ENCODE data around the gene STK32C.

The STK32C gene

DNA sequence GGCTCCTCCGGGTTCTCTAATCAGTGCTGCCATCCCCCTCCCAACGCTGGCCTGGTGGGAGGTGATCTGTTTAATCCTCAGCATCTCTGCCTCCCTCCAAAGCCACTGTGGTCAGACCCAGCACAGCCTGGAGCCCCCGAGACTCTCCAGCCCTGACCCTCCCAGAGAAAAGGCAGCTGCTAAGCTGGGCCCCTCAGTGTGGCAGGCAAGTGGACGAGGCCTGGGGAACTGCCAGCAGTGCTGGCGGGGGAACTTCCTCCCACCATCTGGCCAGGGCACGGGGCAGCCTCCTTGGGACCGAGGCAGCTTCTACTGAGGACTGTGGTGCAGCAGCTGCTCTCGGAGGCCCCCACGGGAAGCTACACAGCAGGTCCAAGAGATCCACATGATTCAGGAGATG is 69.9 kb downstream of the STK32C start:
- Histone ChIP-seq H3K4me1 (ENCODE audit: control insufficient read depth, insufficient read depth, low read length) (no peaks in the 10 kb centered on the region), H3K36me3 (ENCODE audit: control insufficient read depth, insufficient read depth, low read length) (no peaks in the 10 kb centered on the region), H3K27ac (ENCODE audit: low read length) (no peak overlapping the region), H3K4me3 (ENCODE audit: low read length) (no peak overlapping the region), H3K27me3 (ENCODE audit: control insufficient read depth, insufficient read depth, low read length) (no peaks in the 10 kb centered on the region), H3K9me3 (ENCODE audit: control insufficient read depth, insufficient read depth, low read length) (no peaks in the 10 kb centered on the region)
- no peak for DNase-seq (ENCODE audit: low read depth, low spot score)
- WGBS (ENCODE audit: insufficient coverage, insufficient read length) = no CpG with 5 or more reads among the region's 9 CpGs

DNA sequence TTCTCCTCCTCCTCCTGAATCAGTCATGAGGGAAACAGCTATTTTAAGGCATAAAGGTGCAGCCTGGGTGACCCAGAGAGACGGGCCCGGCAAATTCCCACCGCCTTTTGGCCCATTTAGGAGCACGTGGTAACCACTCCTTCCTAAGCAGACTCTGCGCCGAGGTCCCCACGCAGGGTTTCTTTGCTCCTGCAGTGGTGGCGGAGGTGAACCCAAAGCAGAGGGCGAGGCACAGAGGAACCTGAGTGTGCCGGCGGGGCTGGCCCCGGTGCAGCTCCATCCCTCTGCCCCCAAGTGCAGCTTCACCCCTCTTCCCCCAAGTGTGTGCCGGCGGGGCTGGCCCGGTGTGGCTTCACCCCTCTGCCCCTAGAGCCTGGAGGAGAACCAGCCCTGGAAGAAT is 70.4 kb downstream of the STK32C start:
- no peak for DNase-seq (ENCODE audit: low read depth, low spot score)
- WGBS (ENCODE audit: insufficient coverage, insufficient read length) = no CpG with 5 or more reads among the region's 15 CpGs
- Histone ChIP-seq H3K36me3 (ENCODE audit: control insufficient read depth, insufficient read depth, low read length) (no peaks in the 10 kb centered on the region), H3K4me1 (ENCODE audit: control insufficient read depth, insufficient read depth, low read length) (no peaks in the 10 kb centered on the region), H3K27ac (ENCODE audit: low read length) (no peak overlapping the region), H3K27me3 (ENCODE audit: control insufficient read depth, insufficient read depth, low read length) (no peaks in the 10 kb centered on the region), H3K9me3 (ENCODE audit: control insufficient read depth, insufficient read depth, low read length) (no peaks in the 10 kb centered on the region), H3K4me3 (ENCODE audit: low read length) (no peak overlapping the region)

DNA sequence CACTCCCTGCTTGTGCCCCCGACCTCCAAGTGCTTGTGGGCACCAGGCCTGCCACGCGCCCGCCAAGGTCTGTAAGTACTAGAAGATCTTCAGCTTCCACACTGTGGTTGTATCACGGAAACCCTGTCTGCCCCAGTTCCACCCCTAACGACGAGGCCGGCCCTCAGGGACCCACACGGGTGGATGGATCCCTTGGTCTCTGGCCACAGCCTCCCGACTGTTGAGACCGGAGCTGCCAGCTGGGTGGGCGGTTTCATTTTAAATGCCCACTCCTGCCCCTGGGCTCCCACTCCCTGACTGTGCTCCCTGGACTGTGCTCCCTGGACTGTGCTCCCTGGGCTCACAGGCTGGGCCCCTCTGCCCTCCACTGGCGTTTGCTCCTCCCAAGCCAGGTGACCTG is 70.9 kb downstream of the STK32C start:
- DNase-seq (ENCODE audit: low read depth, low spot score) = no peak
- H3K27me3 ChIP-seq (ENCODE audit: control insufficient read depth, insufficient read depth, low read length) = no peaks in the 10 kb centered on the region
- no peak overlapping the region for H3K4me3 ChIP-seq (ENCODE audit: low read length)
- H3K4me1 ChIP-seq (ENCODE audit: control insufficient read depth, insufficient read depth, low read length) = no peaks in the 10 kb centered on the region
- no peaks in the 10 kb centered on the region for H3K9me3 ChIP-seq (ENCODE audit: control insufficient read depth, insufficient read depth, low read length)
- H3K36me3 ChIP-seq (ENCODE audit: control insufficient read depth, insufficient read depth, low read length) = no peaks in the 10 kb centered on the region
- H3K27ac ChIP-seq (ENCODE audit: low read length) = no peak overlapping the region
- WGBS (ENCODE audit: insufficient coverage, insufficient read length) = no CpG with 5 or more reads among the region's 13 CpGs

DNA sequence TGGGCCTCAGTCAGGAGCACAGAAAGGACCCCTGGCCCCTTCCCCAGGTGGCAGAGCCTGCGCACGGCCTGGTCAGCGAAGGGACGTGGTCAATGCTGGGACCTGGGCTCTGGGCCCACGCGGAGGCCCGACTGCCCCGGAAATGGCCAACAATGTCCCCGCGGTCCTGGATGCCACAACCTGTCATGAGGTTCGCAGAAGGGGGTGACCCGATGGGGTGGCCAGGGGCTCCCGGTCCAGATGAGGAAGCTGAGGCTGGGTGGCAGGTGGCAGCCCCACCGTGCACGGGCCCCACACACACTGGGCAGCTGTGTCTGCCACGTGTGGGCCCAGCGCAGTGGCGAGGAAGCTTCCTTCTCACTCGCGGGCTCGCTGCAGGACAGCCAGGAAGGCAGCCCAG is 71.6 kb downstream of the STK32C start:
- no CpG with 5 or more reads among the region's 21 CpGs for WGBS (ENCODE audit: insufficient coverage, insufficient read length)
- Histone ChIP-seq H3K4me3 (ENCODE audit: low read length) (no peak overlapping the region), H3K27ac (ENCODE audit: low read length) (no peak overlapping the region), H3K27me3 (ENCODE audit: control insufficient read depth, insufficient read depth, low read length) (no peaks in the 10 kb centered on the region), H3K9me3 (ENCODE audit: control insufficient read depth, insufficient read depth, low read length) (no peaks in the 10 kb centered on the region), H3K4me1 (ENCODE audit: control insufficient read depth, insufficient read depth, low read length) (no peaks in the 10 kb centered on the region), H3K36me3 (ENCODE audit: control insufficient read depth, insufficient read depth, low read length) (no peaks in the 10 kb centered on the region)
- DNase-seq (ENCODE audit: low read depth, low spot score) = no peak

DNA sequence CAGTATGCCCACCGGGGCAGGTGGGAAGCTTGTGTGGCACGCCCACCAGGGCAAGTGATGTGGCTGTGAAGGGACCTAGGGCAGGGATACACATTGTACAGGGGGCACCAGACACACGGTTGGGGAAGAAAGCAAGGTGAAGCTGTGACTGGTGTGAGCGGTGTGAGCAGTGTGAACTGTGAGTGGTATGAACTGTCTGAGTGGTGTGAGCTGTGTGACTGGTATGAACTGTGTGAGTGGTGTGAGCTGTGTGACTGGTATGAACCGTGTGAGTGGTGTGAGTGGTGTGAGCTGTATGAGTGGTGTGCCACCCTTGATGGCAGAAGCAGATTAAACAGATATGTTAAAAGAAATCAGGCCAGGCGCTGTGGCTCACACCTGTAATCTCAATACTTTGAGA is 72.9 kb downstream of the STK32C start:
- no peak for DNase-seq (ENCODE audit: low read depth, low spot score)
- WGBS (ENCODE audit: insufficient coverage, insufficient read length) = no CpG with 5 or more reads among the region's 6 CpGs
- Histone ChIP-seq H3K4me1 (ENCODE audit: control insufficient read depth, insufficient read depth, low read length) (no peaks in the 10 kb centered on the region; the same call in 1 of the 2 replicates), H3K27me3 (ENCODE audit: control insufficient read depth, insufficient read depth, low read length) (no peaks in the 10 kb centered on the region), H3K36me3 (ENCODE audit: control insufficient read depth, insufficient read depth, low read length) (peaks cover 2% of the 10 kb centered on the region; the same call in 1 of the 2 replicates), H3K9me3 (ENCODE audit: control insufficient read depth, insufficient read depth, low read length) (no peaks in the 10 kb centered on the region), H3K4me3 (ENCODE audit: low read length) (no peak overlapping the region), H3K27ac (ENCODE audit: low read length) (no peak overlapping the region)

DNA sequence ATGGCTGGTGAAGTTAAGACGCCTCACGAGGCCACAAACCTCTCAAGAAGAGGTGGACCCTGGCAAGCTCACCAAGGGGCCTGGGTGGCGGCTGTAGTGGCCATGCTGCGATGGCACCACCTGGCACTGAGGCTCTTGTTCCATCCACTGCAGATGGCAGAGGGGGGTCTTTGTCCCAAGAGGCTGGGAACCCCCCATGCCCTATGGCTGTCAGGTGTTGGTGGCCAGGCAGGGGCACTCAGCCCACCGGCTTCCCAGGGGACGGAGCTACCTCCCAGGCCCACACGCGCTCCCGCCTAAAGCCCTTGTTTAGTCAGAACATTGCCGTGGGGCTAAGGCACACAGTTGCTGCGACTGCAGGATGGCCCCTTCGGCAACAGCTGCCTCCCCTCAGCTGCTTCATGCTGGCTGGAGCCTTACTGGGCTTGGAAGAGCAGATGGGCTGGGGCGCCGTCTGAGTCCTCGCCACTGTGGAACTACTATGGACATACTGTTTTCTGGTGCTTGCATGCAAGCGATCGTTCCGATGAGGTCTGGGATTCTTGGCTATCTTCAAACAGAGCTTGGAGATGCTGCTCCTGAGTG is 74.2 kb downstream of the STK32C start:
- Histone ChIP-seq H3K4me1 (ENCODE audit: control insufficient read depth, insufficient read depth, low read length) (no peaks in the 10 kb centered on the region; the same call in 1 of the 2 replicates), H3K4me3 (ENCODE audit: low read length) (no peak overlapping the region), H3K36me3 (ENCODE audit: control insufficient read depth, insufficient read depth, low read length) (peaks cover 2% of the 10 kb centered on the region; the same call in 1 of the 2 replicates), H3K27me3 (ENCODE audit: control insufficient read depth, insufficient read depth, low read length) (no peaks in the 10 kb centered on the region), H3K27ac (ENCODE audit: low read length) (no peak overlapping the region), H3K9me3 (ENCODE audit: control insufficient read depth, insufficient read depth, low read length) (no peaks in the 10 kb centered on the region)
- WGBS (ENCODE audit: insufficient coverage, insufficient read length) = no CpG with 5 or more reads among the region's 18 CpGs
- no peak for DNase-seq (ENCODE audit: low read depth, low spot score)

DNA sequence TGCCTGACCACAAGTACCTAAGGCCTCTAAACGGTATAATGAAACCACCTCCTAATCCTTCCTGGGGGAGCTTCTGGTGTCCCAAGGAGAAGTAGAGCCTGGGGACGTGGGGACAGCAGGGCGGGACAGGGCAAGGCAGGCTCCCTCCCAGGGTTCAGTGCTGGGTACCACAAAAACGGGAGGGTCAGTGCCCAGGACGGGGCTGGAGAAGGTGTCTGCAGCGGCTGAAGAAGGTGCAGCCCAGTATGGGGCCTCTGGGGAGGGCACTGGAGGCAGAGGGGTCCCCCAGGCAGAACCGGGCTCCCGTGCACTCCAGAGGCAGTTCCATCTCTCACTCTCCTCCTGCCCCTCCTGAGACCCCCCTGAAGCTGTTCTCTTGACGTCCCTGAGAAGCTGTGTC is 74.8 kb downstream of the STK32C start:
- Histone ChIP-seq H3K27me3 (ENCODE audit: control insufficient read depth, insufficient read depth, low read length) (no peaks in the 10 kb centered on the region), H3K27ac (ENCODE audit: low read length) (no peak overlapping the region), H3K4me1 (ENCODE audit: control insufficient read depth, insufficient read depth, low read length) (no peaks in the 10 kb centered on the region; the same call in 1 of the 2 replicates), H3K4me3 (ENCODE audit: low read length) (no peak overlapping the region), H3K9me3 (ENCODE audit: control insufficient read depth, insufficient read depth, low read length) (no peaks in the 10 kb centered on the region), H3K36me3 (ENCODE audit: control insufficient read depth, insufficient read depth, low read length) (peaks cover 2% of the 10 kb centered on the region; the same call in 1 of the 2 replicates)
- WGBS (ENCODE audit: insufficient coverage, insufficient read length) = no CpG with 5 or more reads among the region's 9 CpGs
- no peak for DNase-seq (ENCODE audit: low read depth, low spot score)

DNA sequence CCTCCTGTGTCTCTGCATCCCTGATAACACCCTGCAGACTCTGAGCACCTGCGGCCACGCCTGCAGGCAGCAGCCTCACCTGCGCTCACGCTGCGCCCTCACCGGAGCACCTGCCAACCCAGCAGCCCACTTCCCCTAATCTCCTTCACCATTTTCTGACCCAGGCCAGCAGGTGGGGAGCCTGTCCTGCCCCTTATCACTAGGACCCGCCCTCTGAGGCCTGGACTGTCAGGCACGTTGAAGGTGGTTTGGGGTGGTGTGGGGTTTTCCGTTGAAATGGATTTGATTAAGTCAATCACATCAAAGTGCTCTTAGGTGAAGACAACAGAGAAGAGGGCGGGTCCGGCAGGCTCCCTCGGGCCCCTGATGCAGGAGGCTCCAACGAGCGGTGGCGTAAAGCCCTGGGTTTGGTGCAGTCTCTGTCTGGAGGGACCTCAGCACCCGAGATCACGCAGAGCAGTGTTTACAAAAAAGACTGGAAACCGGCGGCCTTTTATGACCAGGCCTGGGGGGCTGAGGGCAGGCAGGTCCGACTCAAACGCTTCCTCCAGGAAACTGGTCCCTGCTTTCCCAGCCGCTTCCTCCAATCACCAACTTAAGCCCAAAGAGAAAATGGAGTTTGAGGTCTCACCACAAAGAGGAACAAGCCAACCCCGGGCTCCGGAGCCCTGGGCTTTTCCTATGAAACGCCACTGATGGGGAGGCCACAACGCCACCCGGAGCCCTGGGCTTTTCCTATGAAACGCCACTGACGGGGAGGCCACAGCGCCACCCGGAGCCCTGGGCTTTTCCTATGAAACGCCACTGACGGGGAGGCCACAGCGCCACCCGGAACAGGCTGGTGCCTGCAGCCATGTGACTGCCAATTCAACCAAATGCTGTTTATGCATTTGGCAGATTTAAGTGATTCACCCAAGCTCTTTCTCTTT is 75.5 kb downstream of the STK32C start:
- Histone ChIP-seq H3K9me3 (ENCODE audit: control insufficient read depth, insufficient read depth, low read length) (no peaks in the 10 kb centered on the region), H3K27ac (ENCODE audit: low read length) (no peak overlapping the region), H3K4me3 (ENCODE audit: low read length) (no peak overlapping the region), H3K4me1 (ENCODE audit: control insufficient read depth, insufficient read depth, low read length) (no peaks in the 10 kb centered on the region; the same call in 1 of the 2 replicates), H3K27me3 (ENCODE audit: control insufficient read depth, insufficient read depth, low read length) (no peaks in the 10 kb centered on the region), H3K36me3 (ENCODE audit: control insufficient read depth, insufficient read depth, low read length) (peaks cover 2% of the 10 kb centered on the region; the same call in 1 of the 2 replicates)
- DNase-seq (ENCODE audit: low read depth, low spot score) = no peak
- no CpG with 5 or more reads among the region's 35 CpGs for WGBS (ENCODE audit: insufficient coverage, insufficient read length)

DNA sequence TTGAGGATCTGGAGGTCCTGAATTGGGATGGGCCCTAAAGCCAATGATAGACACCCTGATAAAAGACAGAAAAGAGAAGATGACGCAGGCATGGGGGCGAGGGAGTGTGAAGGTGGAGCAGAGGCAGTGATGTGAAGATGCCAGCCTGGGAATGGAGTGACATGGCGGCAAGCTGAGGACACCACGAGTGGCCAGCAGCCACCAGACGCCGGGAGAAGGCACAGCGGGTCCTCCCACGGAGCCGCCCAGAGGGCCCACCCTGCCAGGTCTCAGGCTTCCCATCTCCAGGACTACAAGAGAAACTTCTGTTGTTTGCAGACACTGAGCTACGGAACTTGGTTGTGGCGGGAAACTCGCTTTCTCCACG is 76.1 kb downstream of the STK32C start:
- no peaks in the 10 kb centered on the region for H3K27me3 ChIP-seq (ENCODE audit: control insufficient read depth, insufficient read depth, low read length)
- no CpG with 5 or more reads among the region's 13 CpGs for WGBS (ENCODE audit: insufficient coverage, insufficient read length)
- H3K9me3 ChIP-seq (ENCODE audit: control insufficient read depth, insufficient read depth, low read length) = no peaks in the 10 kb centered on the region
- H3K4me1 ChIP-seq (ENCODE audit: control insufficient read depth, insufficient read depth, low read length) = no peaks in the 10 kb centered on the region; the same call in 1 of the 2 replicates
- H3K27ac ChIP-seq (ENCODE audit: low read length) = no peak overlapping the region
- H3K4me3 ChIP-seq (ENCODE audit: low read length) = no peak overlapping the region
- peaks cover 2% of the 10 kb centered on the region; the same call in 1 of the 2 replicates for H3K36me3 ChIP-seq (ENCODE audit: control insufficient read depth, insufficient read depth, low read length)
- no peak for DNase-seq (ENCODE audit: low read depth, low spot score)

DNA sequence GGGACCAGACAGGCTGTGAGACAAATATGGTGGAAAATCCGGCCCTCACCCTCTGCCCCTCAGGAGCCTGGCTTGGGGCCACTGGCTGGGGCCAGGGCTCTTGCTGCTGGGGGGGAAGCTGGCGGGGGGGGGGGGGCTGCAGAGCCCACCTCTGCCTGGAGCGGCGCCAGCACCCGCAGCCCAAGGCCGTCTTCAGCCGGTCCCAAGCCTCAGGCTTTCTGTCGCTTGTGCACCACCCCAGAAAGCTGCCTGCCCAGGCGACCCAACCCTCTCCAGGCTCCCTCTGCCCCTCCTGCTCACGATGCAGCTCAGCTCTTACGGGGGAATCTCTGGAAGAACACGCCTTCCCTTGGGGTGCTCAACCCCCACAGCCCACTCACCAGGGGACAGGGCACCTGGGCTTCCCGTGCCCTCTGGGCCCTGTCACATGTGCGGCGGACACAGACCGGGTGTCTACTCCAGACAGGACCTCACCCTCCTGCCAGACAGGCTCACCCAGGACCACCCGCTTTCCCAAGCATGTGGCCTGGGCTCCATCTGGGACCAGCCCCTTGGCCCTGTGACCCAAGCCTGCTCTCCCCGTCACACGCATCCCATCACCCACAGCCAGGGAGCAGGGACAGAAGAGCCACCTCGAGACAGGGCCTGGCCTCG is 77.1 kb downstream of the STK32C start:
- no CpG with 5 or more reads among the region's 21 CpGs for WGBS (ENCODE audit: insufficient coverage, insufficient read length)

More for the DNA sequence above, 77.1 kb downstream of the STK32C start:
- H3K27me3 ChIP-seq (ENCODE audit: control insufficient read depth, insufficient read depth, low read length) = no peaks in the 10 kb centered on the region
- no peak for DNase-seq (ENCODE audit: low read depth, low spot score)
- peaks cover 2% of the 10 kb centered on the region; the same call in 1 of the 2 replicates for H3K36me3 ChIP-seq (ENCODE audit: control insufficient read depth, insufficient read depth, low read length)
- H3K4me1 ChIP-seq (ENCODE audit: control insufficient read depth, insufficient read depth, low read length) = no peaks in the 10 kb centered on the region; the same call in 1 of the 2 replicates
- no peaks in the 10 kb centered on the region for H3K9me3 ChIP-seq (ENCODE audit: control insufficient read depth, insufficient read depth, low read length)
- H3K4me3 ChIP-seq (ENCODE audit: low read length) = no peak overlapping the region
- no peak overlapping the region for H3K27ac ChIP-seq (ENCODE audit: low read length)
